H1 (cell line): ENCODE data around the gene RPS15. TPM values are rescaled to one million over a fixed set of nuclear protein-coding genes. Genes with fewer than 3 reads are reported as not detected.
A peak's percentile ranks its signal among the peaks of the same experiment; 100 is the strongest.

Experiments
- CTCF ChIA-PET: fragments of 300-600 bp; sonication (Branson Sonifier 250); formaldehyde crosslinking; loops from one replicate; lab custom pipeline; 2021; ENCODE audit not compliant: partially characterized antibody; lab: Charles Lee
- POLR2A ChIA-PET: fragments of 300-600 bp; sonication (Branson Sonifier 250); formaldehyde crosslinking; loops from one replicate; lab custom pipeline; 2021; ENCODE audit warnings: inconsistent platforms; ENCODE audit not compliant: partially characterized antibody; lab: Charles Lee
- DNase-seq, 2 experiments: peaks; one replicate each; pipeline versions ENCODE4 v3.0.0 to v3.0.0-alpha.2; 2010 to 2022; ENCODE audit warnings: low spot score in 2 of 2, low read depth in 1 of 2, mixed read lengths in 1 of 2
- FAIRE-seq: peaks from 2 replicates; lab custom pipeline; 2011; peaks lifted over from hg19 to GRCh38; lab: Jason Lieb, UNC
- H2AFZ ChIP-seq: 2 replicates; pipeline ENCODE4 v1.8.1; 2012; ENCODE audit warnings: low read length, inconsistent platforms
- H2AK5ac ChIP-seq: 2 replicates; pipeline ENCODE4 v1.6.1; 2013; ENCODE audit warnings: low read depth, low read length
- H2BK120ac ChIP-seq: replicated peaks from 2 replicates; pipeline ENCODE3; 2013; ENCODE audit warnings: low read depth, low read length, inconsistent platforms
- H2BK12ac ChIP-seq: 2 replicates; pipeline ENCODE4 v1.6.1; 2013; ENCODE audit warnings: low read depth, low read length
- H2BK15ac ChIP-seq: 2 replicates; pipeline ENCODE4 v1.6.1; 2013; ENCODE audit warnings: low read length
- H2BK20ac ChIP-seq: 2 replicates; pipeline ENCODE4 v1.6.1; 2013; ENCODE audit warnings: low read length
- H2BK5ac ChIP-seq: 2 replicates; pipeline ENCODE4 v1.6.1; 2013; ENCODE audit warnings: low read depth, low read length
- H3K14ac ChIP-seq: 2 replicates; pipeline ENCODE4 v1.6.1; 2013; ENCODE audit warnings: inconsistent platforms; ENCODE audit not compliant: insufficient read length
- H3K18ac ChIP-seq: 2 replicates; pipeline ENCODE4 v1.6.1; 2013; ENCODE audit warnings: low read length; ENCODE audit errors: extremely low read depth
- H3K23ac ChIP-seq: 2 replicates; pipeline ENCODE4 v1.6.1; 2013; ENCODE audit warnings: inconsistent platforms; ENCODE audit not compliant: insufficient read length
- H3K23me2 ChIP-seq: 2 replicates; pipeline ENCODE4 v1.6.1; 2013; ENCODE audit warnings: low read depth, low read length
- H3K27ac ChIP-seq: 2 replicates; pipeline ENCODE4 v1.6.1; 2011; ENCODE audit warnings: low read depth, low read length, inconsistent platforms
- H3K27me3 ChIP-seq, 4 experiments: replicated peaks in 1 of 4; 1 replicate in 1 of 4; 2 replicates in 3 of 4; pipeline versions ENCODE4 v1.6.1 to v1.8.1; 2011 to 2013; ENCODE audit warnings: low read length in 3 of 4, mild to moderate bottlenecking in 3 of 4, inconsistent platforms in 2 of 4, mixed read lengths in 2 of 4, moderate library complexity in 1 of 4; ENCODE audit not compliant: control insufficient read depth in 3 of 4, insufficient read depth in 3 of 4; ENCODE audit errors: extremely low read depth in 1 of 4
- H3K36me3 ChIP-seq, 4 experiments: 2 replicates each; pipeline versions ENCODE4 v1.6.1 to v1.8.1; 2011 to 2013; ENCODE audit warnings: mild to moderate bottlenecking in 4 of 4, low read length in 3 of 4, moderate library complexity in 2 of 4, control low read depth in 1 of 4, inconsistent platforms in 1 of 4; ENCODE audit not compliant: insufficient read depth in 4 of 4, control insufficient read depth in 2 of 4
- H3K4ac ChIP-seq: replicated peaks from 2 replicates; pipeline ENCODE3; 2013; ENCODE audit warnings: low read length, low read depth, mixed read lengths, inconsistent platforms; ENCODE audit not compliant: insufficient read length
- H3K4me1 ChIP-seq, 4 experiments: replicated peaks in 1 of 4; 1 replicate in 1 of 4; 2 replicates in 3 of 4; pipeline versions ENCODE4 v1.6.1 to v1.8.1; 2011 to 2013; ENCODE audit warnings: low read length in 3 of 4, inconsistent platforms in 2 of 4, mixed read lengths in 1 of 4; ENCODE audit not compliant: insufficient read depth in 4 of 4, control insufficient read depth in 3 of 4
- H3K4me2 ChIP-seq, 2 experiments: 2 replicates each; pipeline versions ENCODE4 v1.6.1 to v1.8.1; 2011 to 2013; ENCODE audit warnings: low read depth in 2 of 2, low read length in 2 of 2, control low read depth in 1 of 2, inconsistent platforms in 1 of 2, mild to moderate bottlenecking in 1 of 2; ENCODE audit not compliant: insufficient read depth in 1 of 2
- H3K4me3 ChIP-seq, 4 experiments: fragments of 200-600, 300-600 bp in 1 of 4; sonication (generic), shearing (Covaris generic), sonication (Bioruptor Twin) in 1 of 4; 2 replicates each; pipeline versions ENCODE4 v1.5.1 to v1.8.1; 2011 to 2016; ENCODE audit warnings: low read length in 4 of 4, low read depth in 3 of 4, control low read depth in 2 of 4, inconsistent platforms in 2 of 4, mild to moderate bottlenecking in 2 of 4, mixed read lengths in 1 of 4, moderate library complexity in 1 of 4; ENCODE audit not compliant: insufficient read depth in 2 of 4; ENCODE audit errors: extremely low read depth in 1 of 4
- H3K56ac ChIP-seq: replicated peaks from 2 replicates; pipeline ENCODE3; 2013; ENCODE audit warnings: low read depth, mild to moderate bottlenecking, mixed read lengths, low read length, inconsistent platforms; ENCODE audit not compliant: insufficient read length
- H3K79me1 ChIP-seq: 2 replicates; pipeline ENCODE4 v1.6.1; 2013; ENCODE audit warnings: low read depth, low read length, control low read depth
- H3K79me2 ChIP-seq, 2 experiments: 2 replicates each; pipeline versions ENCODE4 v1.6.1 to v1.8.1; 2012 to 2013; ENCODE audit warnings: low read length in 2 of 2, mild to moderate bottlenecking in 2 of 2, inconsistent platforms in 1 of 2; ENCODE audit not compliant: insufficient read depth in 2 of 2, control insufficient read depth in 1 of 2
- H3K9ac ChIP-seq, 4 experiments: replicated peaks in 1 of 4; 1 replicate in 1 of 4; 2 replicates in 3 of 4; pipeline versions ENCODE4 v1.6.1 to v1.8.1; 2011 to 2013; ENCODE audit warnings: low read depth in 3 of 4, low read length in 3 of 4, control low read depth in 2 of 4, mild to moderate bottlenecking in 2 of 4, moderate library complexity in 2 of 4, inconsistent platforms in 1 of 4; ENCODE audit errors: extremely low read depth in 1 of 4
- H3K9me3 ChIP-seq, 2 experiments: 2 replicates each; pipeline versions ENCODE4 v1.6.1 to v1.8.1; 2012 to 2013; ENCODE audit warnings: mild to moderate bottlenecking in 2 of 2, moderate library complexity in 2 of 2, control low read depth in 1 of 2, inconsistent platforms in 1 of 2, low read depth in 1 of 2, low read length in 1 of 2, mixed read lengths in 1 of 2; ENCODE audit not compliant: insufficient read depth in 2 of 2
- H4K20me1 ChIP-seq, 2 experiments: replicated peaks in 1 of 2; 2 replicates each; pipeline versions ENCODE3 to v1.8.1; 2011 to 2013; ENCODE audit warnings: inconsistent platforms in 2 of 2, low read length in 2 of 2, mild to moderate bottlenecking in 1 of 2; ENCODE audit not compliant: insufficient read depth in 2 of 2, control insufficient read depth in 1 of 2
- H4K5ac ChIP-seq: 2 replicates; pipeline ENCODE4 v1.6.1; 2013; ENCODE audit warnings: low read length, low read depth, mixed read lengths, inconsistent platforms; ENCODE audit not compliant: insufficient read length
- H4K8ac ChIP-seq: 2 replicates; pipeline ENCODE4 v1.8.0; 2013; ENCODE audit warnings: mild to moderate bottlenecking, moderate library complexity, low read length, inconsistent platforms; ENCODE audit not compliant: insufficient read depth; ENCODE audit errors: extremely low read depth
- H4K91ac ChIP-seq: replicated peaks from 2 replicates; pipeline ENCODE3; 2013; ENCODE audit warnings: low read length, mixed read lengths, inconsistent platforms; ENCODE audit not compliant: insufficient read length
- BACH1 ChIP-seq: IDR thresholded peaks from 2 replicates; pipeline ENCODE4 v1.6.1; 2012; ENCODE audit warnings: low read length, improper control_type of control experiment
- EZH2 ChIP-seq: fragments of 200-600 bp; sonication (generic); IDR thresholded peaks from 2 replicates; pipeline ENCODE4 v1.7.1; 2012; ENCODE audit warnings: low read depth, mild to moderate bottlenecking, moderate library complexity, low read length, inconsistent platforms; ENCODE audit not compliant: severe bottlenecking
- GABPA ChIP-seq: IDR thresholded peaks from 2 replicates; pipeline ENCODE4 v1.6.1; 2011; ENCODE audit warnings: mild to moderate bottlenecking, low read length, moderate library complexity, borderline replicate concordance; ENCODE audit not compliant: insufficient read depth
- JUND ChIP-seq: IDR thresholded peaks from 2 replicates; pipeline ENCODE4 v1.6.1; 2011; ENCODE audit warnings: mild to moderate bottlenecking, improper control_type of control experiment, low read length
- MAX ChIP-seq: IDR thresholded peaks from 2 replicates; pipeline ENCODE4 v1.6.1; 2012; ENCODE audit warnings: inconsistent platforms
- NRF1 ChIP-seq: IDR thresholded peaks from 2 replicates; pipeline ENCODE4 v1.6.1; 2011; ENCODE audit warnings: mild to moderate bottlenecking, low read depth, low read length, improper control_type of control experiment
- POLR2AphosphoS5 ChIP-seq: IDR thresholded peaks from 2 replicates; pipeline ENCODE4 v1.6.1; 2011; ENCODE audit warnings: low read depth, low read length
- SUZ12 ChIP-seq: fragments of 200-600 bp; sonication (generic); IDR thresholded peaks from 2 replicates; pipeline ENCODE4 v1.6.1; 2012; ENCODE audit warnings: mild to moderate bottlenecking, inconsistent platforms, low read length, moderate library complexity, mixed read lengths
- TAF7 ChIP-seq: optimal IDR thresholded peaks from 2 replicates; pipeline ENCODE3; 2011; ENCODE audit warnings: low read depth, mild to moderate bottlenecking, inconsistent platforms, low read length, moderate library complexity, borderline replicate concordance
- USF2 ChIP-seq: IDR thresholded peaks from 2 replicates; pipeline ENCODE4 v1.6.1; 2011; ENCODE audit warnings: low read length, improper control_type of control experiment
- YY1 ChIP-seq: IDR thresholded peaks from 2 replicates; pipeline ENCODE4 v1.6.1; 2011; ENCODE audit warnings: low read depth, mild to moderate bottlenecking, low read length
- WGBS, 2 experiments: shearing (Covaris generic) in 1 of 2; methylation state at CpG; one replicate each; pipeline versions ENCODE4 v1.1.6 to v1.1.7; 2013 to 2015; ENCODE audit warnings: low lambda C conversion rate in 2 of 2, mixed read lengths in 2 of 2, inconsistent platforms in 1 of 2, low coverage in 1 of 2, missing lambda C conversion rate in 1 of 2; ENCODE audit not compliant: insufficient replicate concordance in 2 of 2, insufficient coverage in 1 of 2, insufficient read length in 1 of 2; ENCODE audit errors: extremely low coverage in 1 of 2, missing lambda C conversion rate in 1 of 2; 5-methylcytosine and 5-hydroxymethylcytosine counted together
- polyA plus RNA-seq, 7 experiments: library from polyadenylated mRNA; depleted of rRNA in 3 of 7; stranded (reverse) in 5 of 7; unstranded in 2 of 7; fragments of >200 nt in 5 of 7; fragments of 200-250 nt in 2 of 7; gene quantifications; 1 replicate in 5 of 7; 2 replicates in 1 of 7; 4 replicates in 1 of 7; pipeline versions ENCODE4 v1.2.1 to v1.2.3, GENCODE V29; 2011 to 2013; ENCODE audit warnings: missing spikeins in 2 of 7, mixed read lengths in 2 of 7
- total RNA-seq: library from RNA; stranded (reverse); fragmentation: NEBNext Ultra II Directional; extraction: Animal tissue kit (Norgen Biotek cat#: 25700); gene quantifications from 2 replicates; pipeline ENCODE4 v1.2.1, GENCODE V29; 2021

RPS15 gene
- total and polyA plus RNA-seq, 2 of the 8 experiments (the other 6 are each of a cell fraction or from before 2014, with no cell fraction given), result 1,562 to 3,890 TPM

- Histone ChIP-seq H2BK120ac (no peak overlapping the region), H2BK15ac (no peak overlapping the region), H3K9ac (no peak overlapping the region), H3K9me3 (peaks cover 0 to 7% of the 10 kb centered on the region in 2 experiments; a peak in 1 of 4 replicates), H4K91ac (no peak overlapping the region), H3K27me3 (peaks cover 66 to 94% (median 90%) of the 10 kb centered on the region in 4 experiments), H4K8ac (peak overlapping the region; percentile 92; the same call in 1 of the 2 replicates), H3K36me3 (peaks cover 0 to 41% (median 0%) of the 10 kb centered on the region in 4 experiments; a peak in 2 of 8 replicates), H3K79me1 (no peaks in the 10 kb centered on the region), H3K18ac (no peak overlapping the region; the same call in 1 of the 2 replicates), H3K14ac (no peak overlapping the region), H3K4me1 (peaks cover 0 to 51% (median 28%) of the 10 kb centered on the region in 4 experiments; a peak in 5 of 7 replicates), H2BK20ac (no peak overlapping the region), H2BK12ac (no peak overlapping the region), H2BK5ac (no peak overlapping the region), H2AFZ (no peak overlapping the region), H3K56ac (no peak overlapping the region), H3K27ac (no peak overlapping the region), H3K4ac (no peak overlapping the region), H2AK5ac (no peak overlapping the region), H4K20me1 (peaks cover 20 to 52% of the 10 kb centered on the region in 2 experiments), H3K79me2 (no peaks in the 10 kb centered on the region), H4K5ac (no peak overlapping the region), H3K23ac (no peak overlapping the region), H3K4me2 (peak overlapping the region; percentile 64 to 86), H3K23me2 (peaks cover 13% of the 10 kb centered on the region; the same call in 1 of the 2 replicates), H3K4me3 (peak overlapping the region in 1 of 4 experiments; percentile 51; a peak in 2 of 8 replicates)
- ChIA-PET POLR2A (interaction anchor here (0.6 to 5.5 kb wide), 11 partner anchors 7 to 199 kb away, joined by 3 to 72 read pairs (median 5); partner anchors contain the start of gene CIRBP), CTCF (interaction anchor here (0.9 to 5.5 kb wide), 5 partner anchors 9 to 41 kb away, joined by 3 to 53 read pairs (median 13); no protein-coding TSS in a partner anchor)
- FAIRE-seq, result no peak
- WGBS, 2 experiments, result 32% methylated on average over 29 of the region's 49 CpGs; no CpG with 5 or more reads in 1 of the 2 experiments
- no peak for DNase-seq
- TF ChIP-seq GABPA (0 out of 2 replicates have a peak, but pooled peaks have one; percentile 12), TAF7 (no peak), USF2 (peak; percentile 37; the same call in 1 of the 2 replicates), POLR2AphosphoS5 (0 out of 2 replicates have a peak, but pooled peaks have one; percentile 22), BACH1 (no peak), JUND (no peak), MAX (peak; percentile 62), NRF1 (no peak), SUZ12 (peak; percentile 81; the same call in 1 of the 2 replicates), EZH2 (peak; percentile 89), YY1 (no peak)
Observed at GRCh38 chr19:1468274-1468820, 30.2 kb downstream of the RPS15 start.
